Activated T-cell treated with anti-CD3 and anti-CD28 coated beads for 4 hours (primary cell): Measurements from ENCODE around the gene PTGER1.
"Not testable (repeated sequence)": the region's sequence is repeated elsewhere in the genome, so short reads cannot be mapped to it uniquely, and the experiment has no call there.

Source experiments
- DNase-seq: peaks from one replicate; pipeline ENCODE4 v3.0.0-alpha.2; 2020

The PTGER1 gene

DNA sequence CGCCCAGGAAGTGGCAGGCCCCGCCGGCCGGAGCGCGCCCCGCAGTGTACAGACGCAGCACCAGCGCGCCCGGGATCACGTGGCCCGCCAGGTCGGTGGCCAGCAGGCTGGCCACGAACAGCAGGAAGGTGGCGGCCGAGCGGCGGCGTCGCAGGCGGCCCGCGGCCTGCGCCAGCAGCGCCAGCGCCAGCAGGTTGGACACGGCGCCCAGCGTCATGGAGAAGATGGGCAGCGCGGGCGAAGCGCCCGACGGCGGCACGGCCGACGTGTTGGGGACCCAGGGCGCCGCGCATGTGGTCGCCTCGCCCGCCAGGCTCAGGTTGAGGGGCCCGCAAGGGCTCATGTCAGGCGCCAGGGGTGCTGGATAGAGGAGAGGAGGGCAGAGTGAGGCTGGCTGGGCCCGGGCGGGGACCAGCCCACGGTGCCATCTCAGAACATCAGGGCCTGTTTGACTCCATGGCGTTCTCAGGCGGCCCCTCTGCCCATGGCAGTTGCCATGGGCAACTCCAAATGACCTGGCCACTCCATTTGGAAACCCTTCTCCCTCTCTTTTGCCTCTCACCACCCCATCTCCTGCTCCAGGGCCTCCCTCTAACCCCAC, 1.1 kb downstream of the PTGER1 start:
- no peak for DNase-seq

DNA sequence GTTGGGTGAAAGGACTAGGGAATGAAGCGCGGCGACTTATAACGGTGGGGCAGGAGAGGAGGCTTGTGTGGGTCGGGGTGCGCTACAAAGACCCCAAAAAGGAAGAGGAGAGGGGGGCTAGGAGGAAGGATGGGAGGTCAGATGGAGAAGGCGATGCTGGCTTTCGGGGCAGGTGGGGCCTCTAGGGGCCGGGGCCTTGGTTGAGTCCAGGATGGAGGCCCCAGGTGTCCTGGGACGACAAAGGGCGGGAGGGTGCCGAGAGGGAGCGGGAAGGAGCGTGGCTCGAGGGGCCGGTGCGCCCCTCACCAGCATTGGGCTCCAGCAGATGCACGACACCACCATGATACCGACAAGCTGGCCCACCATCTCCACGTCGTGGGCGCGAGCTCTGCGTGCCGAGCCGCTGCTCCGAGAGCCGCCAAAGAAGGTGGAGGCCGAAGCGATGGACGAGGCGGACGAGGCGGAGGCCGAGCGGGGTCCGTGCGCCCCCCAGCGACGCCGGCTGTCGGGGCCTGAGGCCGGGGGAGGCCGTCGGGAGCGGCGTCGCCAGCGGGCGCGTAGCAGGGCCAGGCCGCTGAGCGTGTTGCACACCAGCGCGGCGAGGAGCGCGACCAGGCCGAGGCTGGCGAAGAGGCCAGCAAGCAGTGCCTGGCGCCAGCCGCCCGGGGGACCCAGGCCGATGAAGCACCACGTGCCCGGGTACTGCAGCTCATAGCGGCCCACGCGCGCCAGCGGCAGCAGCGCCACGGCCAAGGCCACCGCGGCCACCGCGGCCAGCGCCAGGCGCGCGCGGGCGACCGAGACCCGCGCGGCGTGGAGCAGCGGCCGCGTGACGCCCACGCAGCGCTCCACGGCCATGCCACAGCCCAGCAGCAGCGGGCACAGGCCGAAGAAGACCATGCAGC, 1.8 kb downstream of the PTGER1 start:
- DNase-seq: no peak

GRCh38 chr19:14472202-14472938, 2.8 kb downstream of the PTGER1 start:
- peak; percentile 90 for DNase-seq

DNA sequence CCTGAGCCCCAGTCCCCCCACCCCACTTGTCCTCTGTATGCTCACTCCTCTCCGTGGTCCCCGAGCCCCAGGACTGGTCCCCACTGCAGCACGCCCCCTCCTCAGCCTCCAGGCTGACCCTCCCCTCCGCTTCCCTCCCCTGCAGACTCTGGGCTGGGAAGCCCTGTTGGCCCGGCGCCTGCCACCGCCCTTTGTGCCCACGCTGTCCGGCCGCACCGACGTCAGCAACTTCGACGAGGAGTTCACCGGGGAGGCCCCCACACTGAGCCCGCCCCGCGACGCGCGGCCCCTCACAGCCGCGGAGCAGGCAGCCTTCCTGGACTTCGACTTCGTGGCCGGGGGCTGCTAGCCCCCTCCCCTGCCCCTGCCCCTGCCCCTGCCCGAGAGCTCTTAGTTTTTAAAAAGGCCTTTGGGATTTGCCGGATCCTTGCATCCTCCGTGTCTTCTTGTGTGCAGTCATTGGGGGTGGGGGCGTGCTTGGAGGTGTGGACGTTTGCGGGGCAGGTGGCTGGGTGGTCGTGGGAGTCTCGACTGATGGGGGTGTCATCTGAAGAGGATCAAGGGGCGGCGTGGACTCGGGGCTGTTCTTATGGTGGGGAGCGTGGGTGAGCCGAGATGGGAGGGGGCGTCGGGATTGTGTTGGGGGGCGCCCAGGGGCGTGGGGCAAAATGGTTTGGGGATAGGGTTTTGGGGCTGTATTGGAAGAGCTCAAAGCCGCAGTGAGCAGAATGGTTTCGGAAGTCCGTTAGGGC, 3.5 kb downstream of the PTGER1 start:
- no peak for DNase-seq

GRCh38 chr19:14470031-14470876, 4.9 kb downstream of the PTGER1 start:
- DNase-seq: no peak

DNA sequence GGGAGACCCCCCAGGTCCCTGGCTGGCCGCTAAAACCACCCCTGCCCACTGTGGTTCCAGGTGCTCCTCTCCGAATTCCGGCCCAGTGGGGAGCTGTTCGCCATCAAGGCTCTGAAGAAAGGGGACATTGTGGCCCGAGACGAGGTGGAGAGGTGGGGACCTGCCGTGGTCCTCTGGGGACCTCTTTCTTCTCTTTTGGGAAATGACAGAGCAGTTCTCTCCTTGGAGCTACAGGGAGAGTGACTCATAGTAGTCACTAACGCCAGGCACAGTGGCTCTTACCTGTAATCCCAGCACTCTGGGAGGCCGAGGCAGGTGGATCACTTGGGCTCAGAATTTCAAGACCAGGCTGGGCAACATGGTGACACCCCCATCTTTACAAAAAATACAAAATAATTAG, 7.3 kb downstream of the PTGER1 start:
- DNase-seq: no peak

- no peak for DNase-seq
These were observed 7.8 kb downstream of the PTGER1 start for GRCh38 chr19:14467391-14467790.

DNA sequence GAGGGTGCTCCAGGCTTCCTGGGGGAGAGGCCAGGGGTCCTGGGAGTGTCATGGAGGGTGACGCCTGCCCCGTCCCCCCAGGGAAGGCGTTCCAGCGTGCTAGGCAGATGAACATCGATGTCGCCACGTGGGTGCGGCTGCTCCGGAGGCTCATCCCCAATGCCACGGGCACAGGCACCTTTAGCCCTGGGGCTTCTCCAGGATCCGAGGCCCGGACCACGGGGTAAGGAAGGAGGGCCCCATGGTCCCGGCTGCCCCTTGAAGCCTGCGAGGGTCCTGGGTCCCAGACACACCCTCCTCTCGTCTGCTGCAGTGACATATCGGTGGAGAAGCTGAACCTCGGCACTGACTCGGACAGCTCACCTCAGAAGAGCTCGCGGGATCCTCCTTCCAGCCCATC, 11.4 kb downstream of the PTGER1 start:
- DNase-seq: no peak

- DNase-seq: not testable (repeated sequence)
These were observed 12.8 kb downstream of the PTGER1 start for GRCh38 chr19:14462401-14462800.

DNA sequence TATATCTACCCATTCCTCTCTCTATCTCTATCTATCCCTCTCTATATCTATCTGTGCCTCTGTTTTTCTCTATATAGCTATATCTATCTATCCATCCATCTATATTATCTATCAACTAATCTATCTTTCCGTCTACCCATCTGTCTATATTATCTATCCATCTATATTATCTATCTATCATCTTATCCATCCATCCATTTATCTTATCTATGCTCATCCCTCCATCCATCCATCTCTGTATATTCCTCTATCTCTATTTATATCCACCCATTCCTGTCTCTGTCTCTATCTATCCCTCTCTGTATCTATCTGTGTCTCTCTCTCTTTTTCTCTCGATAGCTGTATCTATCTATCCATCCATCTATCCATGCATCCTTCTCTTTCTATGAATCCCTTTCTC, 14.2 kb downstream of the PTGER1 start:
- DNase-seq: no peak

DNA sequence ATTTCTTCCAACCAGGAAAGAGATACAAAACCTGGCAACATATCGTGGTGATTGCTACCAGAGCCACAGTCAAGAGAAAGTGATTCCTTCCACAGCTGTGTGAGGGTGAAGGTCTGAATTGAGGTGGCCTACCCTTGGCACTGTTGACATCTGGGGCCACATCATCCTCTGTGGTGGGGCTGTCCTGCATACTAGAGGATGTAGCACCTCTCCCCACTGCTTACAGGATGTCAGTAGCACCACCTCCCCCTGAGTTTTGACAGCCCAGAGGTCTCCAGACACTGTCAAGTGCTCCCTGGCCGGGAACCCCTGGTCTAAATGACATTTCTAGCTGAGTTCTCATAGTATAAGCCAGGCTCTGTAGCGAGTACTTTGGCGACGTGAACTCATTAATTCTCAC, 15.5 kb downstream of the PTGER1 start:
- DNase-seq: no peak

DNA sequence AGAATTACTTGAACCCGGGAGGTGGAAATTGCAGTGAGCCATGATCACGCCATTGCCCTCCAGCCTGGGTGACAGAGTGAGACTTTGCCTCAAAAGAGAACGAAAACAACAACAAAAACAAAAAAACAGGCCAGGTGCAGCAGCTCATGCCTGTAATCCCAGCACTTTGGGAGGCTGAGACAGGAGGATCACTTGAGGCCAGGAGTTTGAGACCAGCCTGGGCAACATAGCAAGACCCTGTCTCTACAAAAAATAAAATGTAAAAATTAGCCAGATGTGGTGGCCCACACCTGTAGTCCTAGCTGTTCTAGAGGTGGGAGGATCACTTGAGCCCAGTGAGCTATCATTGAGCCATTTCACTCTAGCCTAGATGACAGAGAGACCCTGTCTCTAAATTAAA, 22.9 kb downstream of the PTGER1 start:
- not testable (repeated sequence) for DNase-seq

DNA sequence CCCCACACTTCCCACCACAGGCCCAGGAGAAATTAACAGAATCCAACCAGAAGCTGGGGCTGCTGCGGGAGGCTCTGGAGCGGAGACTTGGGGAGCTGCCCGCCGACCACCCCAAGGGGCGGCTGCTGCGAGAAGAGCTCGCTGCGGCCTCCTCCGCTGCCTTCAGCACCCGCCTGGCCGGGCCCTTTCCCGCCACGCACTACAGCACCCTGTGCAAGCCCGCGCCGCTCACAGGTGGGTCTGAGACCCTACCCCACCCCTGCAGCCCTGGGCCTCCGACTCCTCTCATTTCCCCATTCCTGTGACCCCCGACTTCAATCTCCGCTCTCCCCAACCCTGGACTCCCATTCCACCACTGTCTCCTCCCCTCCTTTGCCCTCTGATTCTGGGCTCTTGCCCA, 24.3 kb downstream of the PTGER1 start:
- DNase-seq: no peak

DNA sequence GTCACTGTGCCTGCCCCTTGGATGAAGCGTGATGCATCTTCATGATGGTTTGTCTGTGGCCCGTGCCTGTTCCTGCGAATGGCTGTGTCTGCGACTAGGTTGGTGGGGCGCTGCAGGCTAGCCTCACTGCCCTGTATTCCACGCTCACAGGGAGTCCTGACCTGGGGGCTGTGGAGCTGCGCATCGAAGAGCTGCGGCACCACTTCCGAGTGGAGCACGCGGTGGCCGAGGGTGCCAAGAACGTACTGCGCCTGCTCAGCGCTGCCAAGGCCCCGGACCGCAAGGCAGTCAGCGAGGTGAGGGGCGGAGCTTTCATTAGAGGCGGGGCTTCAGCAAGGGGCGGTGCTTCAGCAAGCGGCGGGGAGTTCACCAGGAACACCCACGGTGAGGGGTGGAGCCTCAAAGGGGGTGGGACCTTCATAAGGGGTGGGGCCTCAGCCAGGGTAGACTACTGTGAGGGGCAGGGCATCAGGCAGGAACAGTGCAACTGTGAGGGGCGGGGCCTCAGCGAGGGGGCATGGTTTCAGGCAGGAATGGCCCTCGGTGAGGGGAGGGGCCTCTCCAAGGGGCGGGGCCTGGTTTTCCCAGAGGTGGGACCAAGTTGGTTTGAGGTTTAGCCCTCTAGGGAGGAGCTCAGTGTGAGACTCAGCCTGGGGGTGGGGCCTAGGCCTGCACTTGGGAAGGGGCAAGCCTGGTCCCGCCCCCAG, 24.8 kb downstream of the PTGER1 start:
- DNase-seq: peak; percentile 42

GRCh38 chr19:14449321-14449720, 25.8 kb downstream of the PTGER1 start:
- no peak for DNase-seq

GRCh38 chr19:14446336-14447036, 28.7 kb downstream of the PTGER1 start:
- DNase-seq: no peak

DNA sequence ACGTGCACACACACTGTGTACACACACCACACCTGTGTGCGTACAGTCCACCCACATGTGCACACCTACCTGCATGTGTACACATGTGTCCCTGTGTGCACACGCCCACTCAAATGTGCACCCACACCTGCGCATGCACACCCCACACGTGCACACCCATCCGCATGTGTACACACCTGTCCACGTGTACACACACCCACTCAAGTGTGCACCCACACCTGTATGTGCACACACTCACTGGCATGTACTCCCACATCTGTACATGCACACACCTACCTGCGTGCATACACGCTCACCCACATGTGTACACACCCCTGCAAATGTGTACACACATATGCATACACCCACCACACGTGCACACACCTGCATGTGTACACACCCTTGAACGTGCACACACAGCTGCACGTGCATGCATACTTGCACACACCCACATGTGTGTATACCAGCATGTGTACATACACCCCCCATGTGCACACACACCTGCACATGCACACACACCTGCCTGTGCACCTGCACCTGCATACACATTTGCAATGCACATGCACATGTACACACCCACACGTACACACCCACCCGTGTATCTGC, 31.4 kb downstream of the PTGER1 start:
- DNase-seq: no peak

- DNase-seq: no peak
These were observed 32.1 kb downstream of the PTGER1 start for GRCh38 chr19:14442891-14443631.
